HEK293 (cell line): ENCODE data around the gene STC2.

Experiments
- PBX3 ChIP-seq: sonication (generic); formaldehyde crosslinking; IDR thresholded peaks from 2 replicates; pipeline ENCODE4 v1.8.1; 2022; ENCODE audit warnings: mild to moderate bottlenecking, moderate library complexity, missing genetic modification reagents
- PRDM1 ChIP-seq: fragments of 450-650 bp; formaldehyde crosslinking; IDR thresholded peaks from 2 replicates; pipeline ENCODE4; 2016; ENCODE audit warnings: missing biosample characterization, missing genetic modification characterization
- YY1 ChIP-seq: fragments of 450-650 bp; formaldehyde crosslinking; IDR thresholded peaks from 2 replicates; pipeline ENCODE4 v1.5.1; 2018; ENCODE audit warnings: missing biosample characterization, missing genetic modification characterization
- ZNF114 ChIP-seq: fragments of 450-650 bp; formaldehyde crosslinking; IDR thresholded peaks from 2 replicates; pipeline ENCODE4 v1.5.0; 2017; ENCODE audit warnings: missing biosample characterization, missing genetic modification characterization
- ZNF16 ChIP-seq: fragments of 450-650 bp; formaldehyde crosslinking; IDR thresholded peaks from 2 replicates; pipeline ENCODE4 v1.5.1; 2016; ENCODE audit warnings: low read depth, missing biosample characterization, missing genetic modification characterization
- ZNF214 ChIP-seq: fragments of 450-650 bp; formaldehyde crosslinking; IDR thresholded peaks from 2 replicates; pipeline ENCODE4 v1.5.1; 2017; ENCODE audit warnings: missing biosample characterization, mild to moderate bottlenecking, missing genetic modification characterization, borderline replicate concordance
- ZNF274 ChIP-seq, 2 experiments: fragments of 200-500 bp in 1 of 2; fragments of 450-650 bp in 1 of 2; sonication (Bioruptor generic) in 1 of 2; formaldehyde crosslinking in 1 of 2; IDR thresholded peaks; 2 replicates each; pipeline versions ENCODE4 v1.5.1 to v1.6.1; 2014 to 2016; ENCODE audit warnings: borderline replicate concordance in 1 of 2, inconsistent platforms in 1 of 2, low read length in 1 of 2, missing biosample characterization in 1 of 2, missing genetic modification characterization in 1 of 2
- ZNF302 ChIP-seq: fragments of 450-650 bp; formaldehyde crosslinking; IDR thresholded peaks from 2 replicates; pipeline ENCODE4 v1.5.1; 2016; ENCODE audit warnings: missing biosample characterization, missing genetic modification characterization, low read depth
- ZNF324 ChIP-seq: fragments of 450-650 bp; formaldehyde crosslinking; IDR thresholded peaks from 2 replicates; pipeline ENCODE4 v1.5.1; 2016; ENCODE audit warnings: missing biosample characterization, missing genetic modification characterization
- ZNF530 ChIP-seq: fragments of 450-650 bp; formaldehyde crosslinking; IDR thresholded peaks from 2 replicates; pipeline ENCODE4 v1.5.1; 2016; ENCODE audit warnings: low read depth, missing biosample characterization, missing genetic modification characterization
- ZNF560 ChIP-seq: fragments of 450-650 bp; formaldehyde crosslinking; IDR thresholded peaks from 2 replicates; pipeline ENCODE4 v1.5.1; 2017; ENCODE audit warnings: missing biosample characterization, missing genetic modification characterization, borderline replicate concordance
- TF ChIP-seq, protein P1 (sequence below): fragments of 450-650 bp; formaldehyde crosslinking; IDR thresholded peaks from 2 replicates; pipeline ENCODE4 v1.5.1; 2016; ENCODE audit warnings: missing biosample characterization, missing genetic modification characterization

GRCh38 chr5:173306695-173307094 lies 21.5 kb downstream of the STC2 start:
- TF ChIP-seq, protein P1, sequence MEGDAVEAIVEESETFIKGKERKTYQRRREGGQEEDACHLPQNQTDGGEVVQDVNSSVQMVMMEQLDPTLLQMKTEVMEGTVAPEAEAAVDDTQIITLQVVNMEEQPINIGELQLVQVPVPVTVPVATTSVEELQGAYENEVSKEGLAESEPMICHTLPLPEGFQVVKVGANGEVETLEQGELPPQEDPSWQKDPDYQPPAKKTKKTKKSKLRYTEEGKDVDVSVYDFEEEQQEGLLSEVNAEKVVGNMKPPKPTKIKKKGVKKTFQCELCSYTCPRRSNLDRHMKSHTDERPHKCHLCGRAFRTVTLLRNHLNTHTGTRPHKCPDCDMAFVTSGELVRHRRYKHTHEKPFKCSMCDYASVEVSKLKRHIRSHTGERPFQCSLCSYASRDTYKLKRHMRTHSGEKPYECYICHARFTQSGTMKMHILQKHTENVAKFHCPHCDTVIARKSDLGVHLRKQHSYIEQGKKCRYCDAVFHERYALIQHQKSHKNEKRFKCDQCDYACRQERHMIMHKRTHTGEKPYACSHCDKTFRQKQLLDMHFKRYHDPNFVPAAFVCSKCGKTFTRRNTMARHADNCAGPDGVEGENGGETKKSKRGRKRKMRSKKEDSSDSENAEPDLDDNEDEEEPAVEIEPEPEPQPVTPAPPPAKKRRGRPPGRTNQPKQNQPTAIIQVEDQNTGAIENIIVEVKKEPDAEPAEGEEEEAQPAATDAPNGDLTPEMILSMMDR = no peak
- no peak for TF ChIP-seq ZNF16 (tag by site-specific recombination)
- no peak for TF ChIP-seq ZNF530 (tag by site-specific recombination)
- no peak for TF ChIP-seq ZNF302
- TF ChIP-seq PRDM1 (tag by site-specific recombination) = no peak
- TF ChIP-seq ZNF324 = no peak
- TF ChIP-seq ZNF560 = no peak
- TF ChIP-seq ZNF214 = no peak
- no peak for TF ChIP-seq ZNF114 (tag by site-specific recombination)
- no peak for TF ChIP-seq PBX3 (CRISPR knock-in tag)
- TF ChIP-seq YY1 = no peak
- TF ChIP-seq ZNF274 (IDR thresholded peaks at IDR 0.05; ENCODE audit: low read length) = no peak
- no peak for TF ChIP-seq ZNF274 (tag by site-specific recombination; IDR thresholded peaks at IDR 0.05; ENCODE audit: borderline replicate concordance)
